ENCODE measurements around the gene MAPK7. TPM values are rescaled to one million over a fixed set of nuclear protein-coding genes. Genes with fewer than 3 reads are reported as not detected.
A peak's percentile ranks its signal among the peaks of the same experiment; 100 is the strongest.

MAPK7 gene
- total RNA-seq, 1 experiment from 2014 or later = 40.0 TPM

GRCh38 chr17:19365499-19365817 is 12.8 kb upstream of the MAPK7 start:
- intact Hi-C loops (cut with micrococcal nuclease; ENCODE audit: unreplicated experiment) = no loop called here
- ChIA-PET CTCF (interaction anchor here (1.5 kb wide), 1 partner anchor 81 kb away, joined by 8 read pairs; no protein-coding TSS in a partner anchor), POLR2A (ENCODE audit: low non-redundant PET) (interaction anchor here (1.3 kb wide), 1 partner anchor 22 kb away, joined by 6 read pairs; no protein-coding TSS in a partner anchor)
- DNase-seq (ENCODE audit: low spot score) = no peak
- Histone ChIP-seq H3K4me1 (ENCODE audit: insufficient read depth, low read length, poor library complexity, severe bottlenecking) (peaks cover 22% of the 10 kb centered on the region), H3K27me3 (replicated peaks; ENCODE audit: insufficient read depth, low read depth, low read length, poor library complexity) (no peaks in the 10 kb centered on the region), H3K27ac (ENCODE audit: low read depth, low read length, poor library complexity, severe bottlenecking) (peak overlapping the region; percentile 11), H3K36me3 (ENCODE audit: insufficient read depth, low read length, poor library complexity, severe bottlenecking) (no peaks in the 10 kb centered on the region), H3K9me3 (ENCODE audit: low read depth, low read length, poor library complexity, severe bottlenecking) (no peaks in the 10 kb centered on the region), H3K4me3 (ENCODE audit: low read depth, low read length, poor library complexity, severe bottlenecking) (no peak overlapping the region)
- no TSS peak for BruUV-seq (replicated peaks)
- no peak for TF ChIP-seq EZH2 (IDR thresholded peaks at IDR 0.05; ENCODE audit: borderline replicate concordance, low read depth, low read length, poor library complexity, severe bottlenecking)
- no peak for TF ChIP-seq CTCF (conservative IDR thresholded peaks at IDR 0.05; ENCODE audit: low read depth, low read length)

- CTCF ChIA-PET = no interaction called here
- no peak for DNase-seq (ENCODE audit: low spot score)
- no TSS peak for BruUV-seq (replicated peaks)
- Histone ChIP-seq H3K36me3 (ENCODE audit: insufficient read depth, low read length, poor library complexity, severe bottlenecking) (no peaks in the 10 kb centered on the region), H3K27me3 (replicated peaks; ENCODE audit: insufficient read depth, low read depth, low read length, poor library complexity) (no peaks in the 10 kb centered on the region), H3K4me3 (ENCODE audit: low read depth, low read length, poor library complexity, severe bottlenecking) (no peak overlapping the region), H3K4me1 (ENCODE audit: insufficient read depth, low read length, poor library complexity, severe bottlenecking) (peaks cover 22% of the 10 kb centered on the region), H3K9me3 (ENCODE audit: low read depth, low read length, poor library complexity, severe bottlenecking) (no peaks in the 10 kb centered on the region), H3K27ac (ENCODE audit: low read depth, low read length, poor library complexity, severe bottlenecking) (no peak overlapping the region)
- intact Hi-C loops (cut with micrococcal nuclease; ENCODE audit: unreplicated experiment) = no loop called here
- TF ChIP-seq CTCF (conservative IDR thresholded peaks at IDR 0.05; ENCODE audit: low read depth, low read length) (no peak), EZH2 (IDR thresholded peaks at IDR 0.05; ENCODE audit: borderline replicate concordance, low read depth, low read length, poor library complexity, severe bottlenecking) (no peak)
- POLR2A ChIA-PET (ENCODE audit: low non-redundant PET) = interaction anchor here (1.3 kb wide), 1 partner anchor 21 kb away, joined by 6 read pairs; no protein-coding TSS in a partner anchor
These were observed 12.3 kb upstream of the MAPK7 start for GRCh38 chr17:19365833-19366636.

GRCh38 chr17:19366637-19366972 is 11.7 kb upstream of the MAPK7 start:
- H3K9me3 ChIP-seq (ENCODE audit: low read depth, low read length, poor library complexity, severe bottlenecking) = no peaks in the 10 kb centered on the region
- no TSS peak for BruUV-seq (replicated peaks)
- intact Hi-C loops (cut with micrococcal nuclease; ENCODE audit: unreplicated experiment) = no loop called here
- no peaks in the 10 kb centered on the region for H3K27me3 ChIP-seq (replicated peaks; ENCODE audit: insufficient read depth, low read depth, low read length, poor library complexity)
- TF ChIP-seq CTCF (conservative IDR thresholded peaks at IDR 0.05; ENCODE audit: low read depth, low read length) (no peak), EZH2 (IDR thresholded peaks at IDR 0.05; ENCODE audit: borderline replicate concordance, low read depth, low read length, poor library complexity, severe bottlenecking) (no peak)
- POLR2A ChIA-PET (ENCODE audit: low non-redundant PET) = interaction anchor here (1.3 kb wide), 1 partner anchor 21 kb away, joined by 6 read pairs; no protein-coding TSS in a partner anchor
- H3K27ac ChIP-seq (ENCODE audit: low read depth, low read length, poor library complexity, severe bottlenecking) = no peak overlapping the region
- CTCF ChIA-PET = no interaction called here
- DNase-seq (ENCODE audit: low spot score) = no peak
- H3K4me3 ChIP-seq (ENCODE audit: low read depth, low read length, poor library complexity, severe bottlenecking) = no peak overlapping the region
- H3K4me1 ChIP-seq (ENCODE audit: insufficient read depth, low read length, poor library complexity, severe bottlenecking) = peaks cover 18% of the 10 kb centered on the region
- H3K36me3 ChIP-seq (ENCODE audit: insufficient read depth, low read length, poor library complexity, severe bottlenecking) = no peaks in the 10 kb centered on the region
